ENCODE results near the gene SMARCB1. TPM values are rescaled to one million over a fixed set of nuclear protein-coding genes. Genes with fewer than 3 reads are reported as not detected.

The SMARCB1 gene
- polyA plus RNA-seq, 1 of the 3 experiments (the other 2 are of a cell fraction) = 215 TPM

DNA sequence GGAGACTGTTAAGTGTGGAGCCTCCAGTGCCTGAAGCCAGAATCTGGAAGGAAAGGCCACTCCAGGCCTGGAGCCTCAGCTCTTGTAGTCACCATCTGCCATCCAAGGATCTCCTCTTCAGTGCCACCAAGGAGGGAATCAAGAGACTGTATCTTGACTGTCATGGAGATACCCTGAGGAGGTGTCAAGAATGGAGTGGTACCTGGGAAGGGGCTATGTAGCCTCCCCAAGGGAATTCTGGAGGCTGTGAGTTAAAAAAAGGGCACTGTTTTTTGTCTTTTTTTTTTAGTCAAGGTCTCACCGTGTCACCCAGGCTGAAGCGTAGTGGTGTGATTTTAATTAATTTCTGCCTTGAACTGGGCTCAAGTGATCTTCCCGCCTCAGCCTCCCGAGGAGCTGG lies 27.2 kb upstream of the SMARCB1 start:
- DNase-seq = no peak
- Histone ChIP-seq H4K20me1 (ENCODE audit: insufficient read depth) (no peaks in the 10 kb centered on the region), H2AFZ (ENCODE audit: low read depth) (no peak overlapping the region), H3K4me1 (ENCODE audit: control insufficient read depth in 1 of 2, insufficient read depth in 2 of 2, low read depth in 1 of 2, low read length in 1 of 2) (peaks cover 0 to 7% of the 10 kb centered on the region in 2 experiments; a peak in 2 of 4 replicates), H3K36me3 (replicated peaks in 1 of 2; ENCODE audit: control insufficient read depth in 1 of 2, insufficient read depth in 2 of 2, low read length in 1 of 2) (no peaks in the 10 kb centered on the region), H3K27me3 (ENCODE audit: insufficient read depth) (no peaks in the 10 kb centered on the region), H3K9me3 (no peaks in the 10 kb centered on the region), H3K27ac (ENCODE audit: low read depth in 2 of 2, low read length in 1 of 2) (no peak overlapping the region), H3K4me3 (ENCODE audit: low read depth in 2 of 2, low read length in 1 of 2) (no peak overlapping the region), H3K9ac (no peak overlapping the region), H3K9me2 (no peaks in the 10 kb centered on the region), H3F3A (replicated peaks; ENCODE audit: insufficient read depth) (no peaks in the 10 kb centered on the region), H3K4me2 (no peak overlapping the region), H3K79me2 (ENCODE audit: insufficient read depth) (no peaks in the 10 kb centered on the region)
- ChIA-PET CTCF (interaction anchor here (0.7 to 3.7 kb wide), 3 partner anchors 8 to 90 kb away, joined by 3 to 24 read pairs (median 3); partner anchors contain the start of gene CHCHD10), POLR2A (interaction anchor here (1.0 kb wide), 1 partner anchor 9 kb away, joined by 4 read pairs; the partner anchor contains the start of gene ZNF70)
- 98% methylated on average over 4 of the region's 4 CpGs for WGBS (ENCODE audit: low lambda C conversion rate)
- TF ChIP-seq TAF1 (IDR thresholded peaks at IDR 0.05; ENCODE audit: borderline replicate concordance, low read depth, low read length) = no peak
- TF ChIP-seq YY1 (IDR thresholded peaks at IDR 0.05; ENCODE audit: low read depth) = no peak
- TF ChIP-seq RXRA (IDR thresholded peaks at IDR 0.05; ENCODE audit: borderline replicate concordance, low read depth) = no peak
- no peak for TF ChIP-seq NRF1 (IDR thresholded peaks at IDR 0.05; ENCODE audit: low read depth, low read length)
- no peak for TF ChIP-seq TCF12 (IDR thresholded peaks at IDR 0.05)
- TF ChIP-seq MEF2A (IDR thresholded peaks at IDR 0.05; ENCODE audit: borderline replicate concordance, low read depth) = no peak
- TF ChIP-seq, protein P1, sequence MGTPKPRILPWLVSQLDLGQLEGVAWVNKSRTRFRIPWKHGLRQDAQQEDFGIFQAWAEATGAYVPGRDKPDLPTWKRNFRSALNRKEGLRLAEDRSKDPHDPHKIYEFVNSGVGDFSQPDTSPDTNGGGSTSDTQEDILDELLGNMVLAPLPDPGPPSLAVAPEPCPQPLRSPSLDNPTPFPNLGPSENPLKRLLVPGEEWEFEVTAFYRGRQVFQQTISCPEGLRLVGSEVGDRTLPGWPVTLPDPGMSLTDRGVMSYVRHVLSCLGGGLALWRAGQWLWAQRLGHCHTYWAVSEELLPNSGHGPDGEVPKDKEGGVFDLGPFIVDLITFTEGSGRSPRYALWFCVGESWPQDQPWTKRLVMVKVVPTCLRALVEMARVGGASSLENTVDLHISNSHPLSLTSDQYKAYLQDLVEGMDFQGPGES (IDR thresholded peaks at IDR 0.05; ENCODE audit: low read depth, low read length) = no peak
- no peak for TF ChIP-seq TEAD4 (IDR thresholded peaks at IDR 0.05; ENCODE audit: borderline replicate concordance, insufficient read depth)
- no peak for TF ChIP-seq POLR2AphosphoS5 (IDR thresholded peaks at IDR 0.05; ENCODE audit: low read depth, low read length)
- TF ChIP-seq, protein P2, sequence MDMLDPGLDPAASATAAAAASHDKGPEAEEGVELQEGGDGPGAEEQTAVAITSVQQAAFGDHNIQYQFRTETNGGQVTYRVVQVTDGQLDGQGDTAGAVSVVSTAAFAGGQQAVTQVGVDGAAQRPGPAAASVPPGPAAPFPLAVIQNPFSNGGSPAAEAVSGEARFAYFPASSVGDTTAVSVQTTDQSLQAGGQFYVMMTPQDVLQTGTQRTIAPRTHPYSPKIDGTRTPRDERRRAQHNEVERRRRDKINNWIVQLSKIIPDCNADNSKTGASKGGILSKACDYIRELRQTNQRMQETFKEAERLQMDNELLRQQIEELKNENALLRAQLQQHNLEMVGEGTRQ (IDR thresholded peaks at IDR 0.05; ENCODE audit: borderline replicate concordance, low read depth, low read length) = no peak
- no peak for TF ChIP-seq SMC3 (IDR thresholded peaks at IDR 0.05; ENCODE audit: low read depth, low read length)
- TF ChIP-seq NFIC (IDR thresholded peaks at IDR 0.05; ENCODE audit: borderline replicate concordance) = no peak
- no peak for TF ChIP-seq FOXJ3 (CRISPR knock-in tag; IDR thresholded peaks at IDR 0.05)
- TF ChIP-seq RAD21 (IDR thresholded peaks at IDR 0.05; ENCODE audit: low read length) = no peak
- no peak for TF ChIP-seq EP300 (IDR thresholded peaks at IDR 0.05; ENCODE audit: borderline replicate concordance in 1 of 2, low read depth in 1 of 2, low read length in 1 of 2)
- TF ChIP-seq, protein P3, sequence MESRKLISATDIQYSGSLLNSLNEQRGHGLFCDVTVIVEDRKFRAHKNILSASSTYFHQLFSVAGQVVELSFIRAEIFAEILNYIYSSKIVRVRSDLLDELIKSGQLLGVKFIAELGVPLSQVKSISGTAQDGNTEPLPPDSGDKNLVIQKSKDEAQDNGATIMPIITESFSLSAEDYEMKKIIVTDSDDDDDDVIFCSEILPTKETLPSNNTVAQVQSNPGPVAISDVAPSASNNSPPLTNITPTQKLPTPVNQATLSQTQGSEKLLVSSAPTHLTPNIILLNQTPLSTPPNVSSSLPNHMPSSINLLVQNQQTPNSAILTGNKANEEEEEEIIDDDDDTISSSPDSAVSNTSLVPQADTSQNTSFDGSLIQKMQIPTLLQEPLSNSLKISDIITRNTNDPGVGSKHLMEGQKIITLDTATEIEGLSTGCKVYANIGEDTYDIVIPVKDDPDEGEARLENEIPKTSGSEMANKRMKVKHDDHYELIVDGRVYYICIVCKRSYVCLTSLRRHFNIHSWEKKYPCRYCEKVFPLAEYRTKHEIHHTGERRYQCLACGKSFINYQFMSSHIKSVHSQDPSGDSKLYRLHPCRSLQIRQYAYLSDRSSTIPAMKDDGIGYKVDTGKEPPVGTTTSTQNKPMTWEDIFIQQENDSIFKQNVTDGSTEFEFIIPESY (IDR thresholded peaks at IDR 0.05; ENCODE audit: borderline replicate concordance, low read depth) = no peak
- TF ChIP-seq CHD2 (IDR thresholded peaks at IDR 0.05; ENCODE audit: low read length, partially characterized antibody) = no peak

Measured in SK-N-SH (cell line).